CD4-positive, CD25-positive, alpha-beta regulatory T cell (primary cell): ENCODE data around the gene LITAF. TPM values are rescaled to one million over a fixed set of nuclear protein-coding genes. Genes with fewer than 3 reads are reported as not detected.
A peak's percentile ranks its signal among the peaks of the same experiment; 100 is the strongest.

Experiments used
- ATAC-seq, 2 donors: fragments of 150-1000 bp; cut with Tn5 transposase; one replicate each; pipeline ENCODE4 v1.10.0; 2021; ENCODE audit warnings: low read depth in 2 of 2, moderate number of reproducible peaks in 2 of 2, moderate library complexity in 1 of 2
- DNase-seq, 3 donors: peaks; one replicate each; pipeline versions ENCODE4 v3.0.0 to v3.0.0-alpha.2; 2012 to 2022; ENCODE audit warnings: mixed read lengths in 1 of 3
- H3K27ac ChIP-seq: one replicate; pipeline ENCODE4 v1.7.0; 2013; ENCODE audit warnings: mild to moderate bottlenecking, low read length; ENCODE audit not compliant: insufficient read depth, poor library complexity, severe bottlenecking
- H3K27me3 ChIP-seq: one replicate; pipeline ENCODE4 v1.7.0; 2013; ENCODE audit warnings: low read length; ENCODE audit not compliant: control insufficient read depth, insufficient read depth
- H3K36me3 ChIP-seq: one replicate; pipeline ENCODE4 v1.7.0; 2013; ENCODE audit warnings: mild to moderate bottlenecking, low read length, moderate library complexity; ENCODE audit not compliant: control insufficient read depth, insufficient read depth
- H3K4me1 ChIP-seq: 2 replicates; pipeline ENCODE4 v1.7.0; 2013; ENCODE audit warnings: mild to moderate bottlenecking, low read length; ENCODE audit not compliant: insufficient read depth, control insufficient read depth, poor library complexity, severe bottlenecking
- H3K4me3 ChIP-seq: one replicate; pipeline ENCODE4 v1.7.0; 2013; ENCODE audit warnings: low read depth, mild to moderate bottlenecking, low read length, moderate library complexity
- H3K9me3 ChIP-seq, 2 experiments: 1 replicate in 1 of 2; 2 replicates in 1 of 2; pipeline ENCODE4 v1.7.0; 2013; ENCODE audit warnings: low read length in 2 of 2, mild to moderate bottlenecking in 1 of 2, moderate library complexity in 1 of 2; ENCODE audit not compliant: control insufficient read depth in 2 of 2
- H3K27ac Mint-ChIP-seq, 3 donors: one replicate each; pipeline ENCODE4 v1.8.0; 2020 to 2022; ENCODE audit warnings: mild to moderate bottlenecking in 3 of 3, mixed read lengths in 3 of 3, moderate library complexity in 2 of 3
- H3K27me3 Mint-ChIP-seq: one replicate; pipeline ENCODE4 v1.8.0; 2022; ENCODE audit warnings: mild to moderate bottlenecking, mixed read lengths
- H3K36me3 Mint-ChIP-seq: one replicate; pipeline ENCODE4 v1.8.0; 2020; ENCODE audit warnings: mixed read lengths
- H3K4me1 Mint-ChIP-seq, 4 donors: one replicate each; pipeline ENCODE4 v1.8.0; 2020 to 2022; ENCODE audit warnings: mixed read lengths in 4 of 4, mild to moderate bottlenecking in 1 of 4
- H3K4me3 Mint-ChIP-seq, 4 donors: one replicate each; pipeline ENCODE4 v1.8.0; 2020 to 2022; ENCODE audit warnings: mild to moderate bottlenecking in 4 of 4, mixed read lengths in 4 of 4, moderate library complexity in 3 of 4
- H3K9me3 Mint-ChIP-seq, 7 donors: one replicate each; pipeline ENCODE4 v1.8.0; 2020 to 2022; ENCODE audit warnings: mixed read lengths in 7 of 7, mild to moderate bottlenecking in 3 of 7, moderate library complexity in 2 of 7
- polyA plus RNA-seq, 4 donors: library from polyadenylated mRNA; unstranded; fragments of 300-500 nt; fragmentation: Illumina TruSeq; gene quantifications; one replicate each; pipeline ENCODE4 v1.2.3, GENCODE V29; 2021
- total RNA-seq: library from RNA; stranded (reverse); gene quantifications from one replicate; pipeline ENCODE4 v1.2.3, GENCODE V29; 2022

The LITAF gene
- total and polyA plus RNA-seq, 5 donors from 2014 or later = 281 to 696 (median 635) TPM

DNA sequence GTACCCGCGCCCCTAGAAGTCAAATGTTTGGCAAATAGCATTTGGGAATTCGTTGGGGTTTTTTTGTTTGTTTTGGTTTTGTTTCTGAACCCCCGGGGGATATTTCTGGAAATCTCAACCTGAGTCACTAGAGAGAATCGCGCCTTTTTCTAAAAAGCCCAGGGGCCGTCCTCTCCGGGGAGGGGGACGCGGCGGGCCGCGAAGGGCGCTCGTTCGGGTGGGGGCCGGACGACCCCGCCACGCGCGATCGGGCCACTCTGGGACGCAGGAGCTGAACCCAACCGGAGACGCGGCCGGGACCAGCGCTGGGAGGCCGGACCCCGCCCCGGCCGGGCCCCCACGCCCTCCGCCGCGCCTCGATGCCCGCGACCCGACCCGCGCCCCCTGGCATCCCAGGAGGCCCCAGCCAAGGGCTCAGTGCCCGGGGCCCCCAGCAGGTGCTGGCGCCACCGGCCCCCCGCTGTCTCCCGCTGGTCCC, 302 bp downstream of the LITAF start:
- peak in 1 of 2 donors; percentile 4 for ATAC-seq
- no peaks in the 10 kb centered on the region for H3K27me3 Mint-ChIP-seq
- H3K36me3 ChIP-seq = no peaks in the 10 kb centered on the region
- H3K27me3 ChIP-seq = no peaks in the 10 kb centered on the region
- peak overlapping the region; percentile 94 to 97 (median 97) for H3K27ac Mint-ChIP-seq
- DNase-seq = no peak
- H3K9me3 ChIP-seq = no peaks in the 10 kb centered on the region
- H3K4me3 ChIP-seq = peak overlapping the region; percentile 96
- H3K9me3 Mint-ChIP-seq = no peaks in the 10 kb centered on the region
- peaks cover 27 to 47% (median 33%) of the 10 kb centered on the region in 4 donors for H3K4me1 Mint-ChIP-seq
- H3K4me1 ChIP-seq = peaks cover 49% of the 10 kb centered on the region
- H3K4me3 Mint-ChIP-seq = peak overlapping the region; percentile 94 to 99 (median 96)
- no peaks in the 10 kb centered on the region for H3K36me3 Mint-ChIP-seq
- peak overlapping the region; percentile 76 for H3K27ac ChIP-seq

- H3K36me3 ChIP-seq = no peaks in the 10 kb centered on the region
- peaks cover 32 to 54% (median 38%) of the 10 kb centered on the region in 4 donors for H3K4me1 Mint-ChIP-seq
- H3K4me3 Mint-ChIP-seq = peak overlapping the region; percentile 94 to 99 (median 96)
- no peaks in the 10 kb centered on the region for H3K36me3 Mint-ChIP-seq
- peak overlapping the region; percentile 94 to 97 (median 97) for H3K27ac Mint-ChIP-seq
- no peaks in the 10 kb centered on the region for H3K27me3 Mint-ChIP-seq
- peaks cover 55% of the 10 kb centered on the region for H3K4me1 ChIP-seq
- H3K4me3 ChIP-seq = peak overlapping the region; percentile 96
- no peaks in the 10 kb centered on the region for H3K9me3 Mint-ChIP-seq
- H3K27ac ChIP-seq = peak overlapping the region; percentile 76
- H3K27me3 ChIP-seq = no peaks in the 10 kb centered on the region
- H3K9me3 ChIP-seq = no peaks in the 10 kb centered on the region
- DNase-seq = peak in 2 of 3 donors; percentile 10 to 36
- ATAC-seq = no peak
Observed at GRCh38 chr16:11585460-11586377, 1.0 kb downstream of the LITAF start.

DNA sequence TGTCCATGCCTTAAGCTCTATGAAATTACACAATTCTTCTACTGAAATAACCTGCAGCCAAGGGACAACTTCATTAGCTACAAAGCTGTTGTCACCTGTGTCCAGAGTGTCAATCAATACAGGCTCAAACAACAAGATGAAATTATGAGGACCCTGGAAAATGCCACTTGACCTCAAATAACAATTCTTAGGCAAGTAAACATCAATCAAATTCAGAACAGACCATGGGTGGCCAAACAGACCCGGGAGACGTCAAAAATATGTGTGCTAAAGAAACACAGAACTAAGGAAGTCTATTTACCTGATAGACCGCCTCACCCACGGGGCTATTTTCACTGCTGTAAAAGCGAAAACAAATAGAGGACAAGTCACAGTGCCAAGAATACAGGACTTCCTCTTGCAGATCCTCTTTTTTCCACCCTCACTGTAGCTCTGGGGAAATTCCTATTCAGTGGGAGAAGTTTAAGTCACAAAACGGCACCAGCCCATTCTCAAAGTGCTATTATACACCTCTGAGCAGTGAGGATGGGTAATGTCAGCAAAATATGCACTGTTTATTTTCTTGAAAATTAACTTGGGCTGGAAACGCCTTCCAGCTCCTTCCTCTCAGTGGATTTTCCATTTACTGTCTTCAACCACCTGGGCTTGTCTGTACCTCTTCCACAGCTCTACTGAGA, 2.7 kb downstream of the LITAF start:
- peak overlapping the region; percentile 94 to 97 (median 97) for H3K27ac Mint-ChIP-seq
- Histone ChIP-seq H3K4me1 (peaks cover 67% of the 10 kb centered on the region), H3K27me3 (no peaks in the 10 kb centered on the region), H3K27ac (peak overlapping the region; percentile 76), H3K36me3 (no peaks in the 10 kb centered on the region), H3K9me3 (no peaks in the 10 kb centered on the region), H3K4me3 (peak overlapping the region; percentile 96)
- peak overlapping the region; percentile 94 to 99 (median 96) for H3K4me3 Mint-ChIP-seq
- peak in 1 of 3 donors; percentile 57 for DNase-seq
- peak in 1 of 2 donors; percentile 13 for ATAC-seq
- H3K36me3 Mint-ChIP-seq = no peaks in the 10 kb centered on the region
- H3K27me3 Mint-ChIP-seq = no peaks in the 10 kb centered on the region
- H3K4me1 Mint-ChIP-seq = peaks cover 32 to 68% (median 48%) of the 10 kb centered on the region in 4 donors
- no peaks in the 10 kb centered on the region for H3K9me3 Mint-ChIP-seq

DNA sequence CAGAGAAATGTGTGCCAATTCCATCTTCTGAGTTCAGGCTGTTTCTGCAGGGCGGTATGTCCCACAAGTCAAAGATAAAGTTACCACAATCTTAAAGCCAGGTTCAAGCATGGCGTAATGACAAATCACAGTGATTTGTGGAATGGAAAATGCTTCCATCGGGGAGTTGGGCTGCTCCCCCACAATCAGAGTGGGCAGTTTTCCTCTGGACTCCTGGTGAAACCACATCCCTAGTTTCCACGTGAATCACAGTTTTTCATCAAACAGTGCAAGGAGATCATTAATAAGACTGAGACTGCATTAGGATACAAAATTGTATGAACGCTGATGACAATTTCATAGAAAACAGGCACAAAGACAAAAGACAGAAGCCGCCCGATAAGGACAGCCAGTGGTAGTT, 3.6 kb downstream of the LITAF start:
- H3K27me3 Mint-ChIP-seq = no peaks in the 10 kb centered on the region
- Histone ChIP-seq H3K27ac (peak overlapping the region; percentile 76), H3K36me3 (no peaks in the 10 kb centered on the region), H3K9me3 (no peaks in the 10 kb centered on the region), H3K4me1 (peaks cover 67% of the 10 kb centered on the region), H3K27me3 (no peaks in the 10 kb centered on the region), H3K4me3 (peak overlapping the region; percentile 96)
- H3K36me3 Mint-ChIP-seq = peaks cover 5% of the 10 kb centered on the region
- peaks cover 36 to 74% (median 52%) of the 10 kb centered on the region in 4 donors for H3K4me1 Mint-ChIP-seq
- no peaks in the 10 kb centered on the region for H3K9me3 Mint-ChIP-seq
- peak overlapping the region; percentile 45 to 94 (median 88) for H3K27ac Mint-ChIP-seq
- ATAC-seq (no peak), DNase-seq (no peak)
- H3K4me3 Mint-ChIP-seq = peak overlapping the region; percentile 79 to 94 (median 88)

GRCh38 chr16:11582157-11582814, 4.4 kb downstream of the LITAF start:
- ATAC-seq (no peak), DNase-seq (peak in 1 of 3 donors; percentile 28)
- Mint-ChIP-seq H3K4me3 (peak overlapping the region; percentile 79 to 94 (median 88)), H3K9me3 (no peaks in the 10 kb centered on the region), H3K27ac (peak overlapping the region; percentile 91 to 94 (median 94)), H3K27me3 (no peaks in the 10 kb centered on the region), H3K4me1 (peaks cover 34 to 75% (median 57%) of the 10 kb centered on the region in 4 donors), H3K36me3 (peaks cover 7% of the 10 kb centered on the region)
- Histone ChIP-seq H3K9me3 (no peaks in the 10 kb centered on the region), H3K27ac (peak overlapping the region; percentile 76), H3K36me3 (no peaks in the 10 kb centered on the region), H3K4me1 (peaks cover 69% of the 10 kb centered on the region), H3K27me3 (no peaks in the 10 kb centered on the region), H3K4me3 (peak overlapping the region; percentile 96)

GRCh38 chr16:11581678-11582077, 5.0 kb downstream of the LITAF start:
- peak in 1 of 3 donors; percentile 35 for DNase-seq
- ATAC-seq = peak in 1 of 2 donors; percentile 18
- Mint-ChIP-seq H3K27ac (peak overlapping the region; percentile 91 to 94 (median 94)), H3K4me1 (peaks cover 38 to 77% (median 62%) of the 10 kb centered on the region in 4 donors), H3K27me3 (no peaks in the 10 kb centered on the region), H3K9me3 (no peaks in the 10 kb centered on the region), H3K4me3 (peak overlapping the region; percentile 79 to 94 (median 88)), H3K36me3 (peaks cover 12% of the 10 kb centered on the region)
- peaks cover 72% of the 10 kb centered on the region for H3K4me1 ChIP-seq
- H3K27me3 ChIP-seq = no peaks in the 10 kb centered on the region
- no peaks in the 10 kb centered on the region for H3K9me3 ChIP-seq
- peaks cover 2% of the 10 kb centered on the region for H3K36me3 ChIP-seq
- peak overlapping the region; percentile 76 for H3K27ac ChIP-seq
- peak overlapping the region; percentile 96 for H3K4me3 ChIP-seq

DNA sequence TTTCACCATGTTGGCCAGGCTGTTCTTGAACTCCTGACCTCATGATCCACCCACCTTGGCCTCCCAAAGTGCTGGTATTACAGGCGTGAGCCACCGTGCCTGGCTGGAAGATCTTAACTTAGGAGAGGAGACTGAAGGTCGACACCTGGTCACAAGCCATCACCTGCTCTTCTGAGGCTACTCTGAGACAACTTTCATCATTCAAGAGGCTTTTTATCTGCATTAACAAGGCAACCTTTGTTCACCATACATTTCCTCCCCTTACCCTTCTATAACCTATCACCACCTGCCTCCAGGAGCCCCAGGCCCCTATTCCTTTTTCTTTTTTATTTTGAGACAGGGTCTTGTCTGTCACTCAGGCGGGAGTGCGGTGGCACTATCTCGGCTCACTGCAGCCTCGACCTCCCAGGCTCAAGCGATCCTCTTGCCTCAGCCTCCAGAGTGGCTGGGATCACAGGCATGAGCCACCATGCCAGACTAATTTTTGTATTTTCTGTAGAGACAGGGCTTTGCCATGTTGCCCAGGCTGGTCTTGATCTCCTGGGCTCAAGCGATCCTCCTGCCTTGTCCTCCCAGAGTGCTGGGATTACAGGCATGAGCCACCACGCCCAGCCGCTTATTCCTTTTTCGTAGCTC, 6.2 kb downstream of the LITAF start:
- no peaks in the 10 kb centered on the region for H3K9me3 ChIP-seq
- H3K27me3 ChIP-seq = no peaks in the 10 kb centered on the region
- Mint-ChIP-seq H3K27me3 (no peaks in the 10 kb centered on the region), H3K9me3 (no peaks in the 10 kb centered on the region), H3K27ac (peak overlapping the region; percentile 58 to 94 (median 81)), H3K4me3 (peak overlapping the region; percentile 59 to 69 (median 65)), H3K4me1 (peaks cover 39 to 82% (median 64%) of the 10 kb centered on the region in 4 donors), H3K36me3 (peaks cover 12% of the 10 kb centered on the region)
- H3K27ac ChIP-seq = peak overlapping the region; percentile 20
- peaks cover 80% of the 10 kb centered on the region for H3K4me1 ChIP-seq
- DNase-seq (no peak), ATAC-seq (no peak)
- peaks cover 4% of the 10 kb centered on the region for H3K36me3 ChIP-seq
- no peak overlapping the region for H3K4me3 ChIP-seq
